Thoracic aorta (tissue), 2 donors: ENCODE results near the gene RNH1. TPM values are rescaled to one million over a fixed set of nuclear protein-coding genes. Genes with fewer than 3 reads are reported as not detected.

Experiments
- ATAC-seq: fragments of 150-250 bp; one replicate; pipeline ENCODE4 v1.8.0; 2017; ENCODE audit warnings: low read depth; ENCODE audit not compliant: insufficient number of reproducible peaks, low FRiP score
- DNase-seq: peaks from one replicate; pipeline ENCODE4 v3.0.0-alpha.2; 2020; ENCODE audit warnings: low spot score
- H3K27ac ChIP-seq, 2 donors: fragments of 200-600 bp; sonication (generic); 1 replicate in 1 of 2; 2 replicates in 1 of 2; pipeline ENCODE4 v1.5.1; 2016; ENCODE audit warnings: mild to moderate bottlenecking in 2 of 2, moderate library complexity in 2 of 2
- H3K27me3 ChIP-seq: fragments of 200-600 bp; sonication (generic); replicated peaks from 2 replicates; pipeline ENCODE4 v1.6.0; 2016; ENCODE audit warnings: mild to moderate bottlenecking; ENCODE audit not compliant: insufficient read depth
- H3K36me3 ChIP-seq: fragments of 200-600 bp; sonication (generic); one replicate; pipeline ENCODE4 v1.5.1; 2016
- H3K4me1 ChIP-seq, 2 donors: fragments of 200-600 bp; sonication (generic); 1 replicate in 1 of 2; 2 replicates in 1 of 2; pipeline versions ENCODE4 v1.5.1 to v1.6.0; 2016; ENCODE audit warnings: low read depth in 2 of 2, mild to moderate bottlenecking in 1 of 2; ENCODE audit not compliant: control insufficient read depth in 1 of 2
- H3K4me3 ChIP-seq: fragments of 200-600 bp; sonication (generic); 2 replicates; pipeline ENCODE4 v1.5.1; 2016; ENCODE audit warnings: mild to moderate bottlenecking
- H3K9me3 ChIP-seq: fragments of 200-600 bp; sonication (generic); 2 replicates; pipeline ENCODE4 v1.5.1; 2016
- CTCF ChIP-seq: fragments of 200-600 bp; sonication (generic); IDR thresholded peaks from one replicate; pipeline ENCODE4 v1.5.1; 2019; ENCODE audit warnings: antibody characterized with exemption
- total RNA-seq, 2 donors: library from RNA; depleted of rRNA; stranded (reverse); fragments of >200 nt; gene quantifications; one replicate each; pipeline versions ENCODE4 v1.1.0 to v1.2.3, GENCODE V29; 2016

RNH1 gene
- total RNA-seq, 2 donors from 2014 or later, result 224 to 355 TPM

GRCh38 chr11:503179-503981 lies 3.7 kb downstream of the RNH1 start:
- peaks cover 26 to 42% of the 10 kb centered on the region in 2 donors for H3K4me1 ChIP-seq
- peaks cover 27% of the 10 kb centered on the region for H3K36me3 ChIP-seq
- ATAC-seq, result no peak
- DNase-seq, result no peak
- no peaks in the 10 kb centered on the region for H3K27me3 ChIP-seq
- H3K9me3 ChIP-seq, result no peaks in the 10 kb centered on the region
- TF ChIP-seq CTCF, result no peak
- peak overlapping the region; percentile 88 for H3K4me3 ChIP-seq
- peak overlapping the region; percentile 72 to 95 for H3K27ac ChIP-seq

- ATAC-seq (no peak), DNase-seq (no peak)
- no peaks in the 10 kb centered on the region for H3K9me3 ChIP-seq
- peaks cover 36% of the 10 kb centered on the region for H3K36me3 ChIP-seq
- peak overlapping the region in 1 of 2 donors; percentile 27 for H3K27ac ChIP-seq
- no peak for TF ChIP-seq CTCF
- no peaks in the 10 kb centered on the region for H3K27me3 ChIP-seq
- H3K4me1 ChIP-seq, result peaks cover 20 to 33% of the 10 kb centered on the region in 2 donors
- H3K4me3 ChIP-seq, result no peak overlapping the region
Observed at GRCh38 chr11:502288-503178, 4.5 kb downstream of the RNH1 start.

- TF ChIP-seq CTCF, result no peak
- H3K9me3 ChIP-seq, result no peaks in the 10 kb centered on the region
- no peak overlapping the region for H3K4me3 ChIP-seq
- peaks cover 37% of the 10 kb centered on the region for H3K36me3 ChIP-seq
- peaks cover 19 to 32% of the 10 kb centered on the region in 2 donors for H3K4me1 ChIP-seq
- no peaks in the 10 kb centered on the region for H3K27me3 ChIP-seq
- no peak overlapping the region for H3K27ac ChIP-seq
- ATAC-seq, result no peak
- no peak for DNase-seq
Observed at GRCh38 chr11:501683-502287, 5.3 kb downstream of the RNH1 start.

GRCh38 chr11:501001-501682 lies 5.9 kb downstream of the RNH1 start:
- Histone ChIP-seq H3K4me1 (peaks cover 19 to 31% of the 10 kb centered on the region in 2 donors), H3K36me3 (peaks cover 37% of the 10 kb centered on the region), H3K27me3 (no peaks in the 10 kb centered on the region), H3K4me3 (no peak overlapping the region), H3K9me3 (no peaks in the 10 kb centered on the region), H3K27ac (no peak overlapping the region)
- ATAC-seq, result no peak
- no peak for DNase-seq
- no peak for TF ChIP-seq CTCF
